ENCODE data around the gene CENATAC. TPM values are rescaled to one million over a fixed set of nuclear protein-coding genes. Genes with fewer than 3 reads are reported as not detected.

CENATAC gene
- total and polyA plus RNA-seq, 9 of the 15 experiments (the other 6 are each of a cell fraction or from before 2014, with no cell fraction given): 2.4 to 25.5 (median 13.7) TPM

- TF ChIP-seq ZNF561 (CRISPR knock-in tag; conservative IDR thresholded peaks at IDR 0.05) (no peak), ZNF3 (CRISPR knock-in tag; IDR thresholded peaks at IDR 0.05) (no peak), ZNF143 (CRISPR knock-in tag; IDR thresholded peaks at IDR 0.05) (no peak), ZNF583 (CRISPR knock-in tag; IDR thresholded peaks at IDR 0.05) (peak; percentile 20; the same call in 1 of the 2 replicates), ZNF76 (CRISPR knock-in tag; IDR thresholded peaks at IDR 0.05; ENCODE audit: borderline replicate concordance) (no peak; the same call in 1 of the 2 replicates), BMI1 (IDR thresholded peaks at IDR 0.05; ENCODE audit: low read length) (no peak), RNF2 (IDR thresholded peaks at IDR 0.05) (0 out of 2 replicates have a peak, but pooled peaks have one; percentile 42), ZNF184 (CRISPR knock-in tag; IDR thresholded peaks at IDR 0.05) (no peak), IFI16 (CRISPR knock-in tag; IDR thresholded peaks at IDR 0.05) (no peak), HDAC2 (IDR thresholded peaks at IDR 0.05) (peak; percentile 92), CEBPZ (IDR thresholded peaks at IDR 0.05; ENCODE audit: borderline replicate concordance, low read depth, low read length) (no peak), NFRKB (IDR thresholded peaks at IDR 0.05; ENCODE audit: low read depth) (peak; percentile 61; the same call in 1 of the 2 replicates)
- TF ChIP-seq, protein P1, sequence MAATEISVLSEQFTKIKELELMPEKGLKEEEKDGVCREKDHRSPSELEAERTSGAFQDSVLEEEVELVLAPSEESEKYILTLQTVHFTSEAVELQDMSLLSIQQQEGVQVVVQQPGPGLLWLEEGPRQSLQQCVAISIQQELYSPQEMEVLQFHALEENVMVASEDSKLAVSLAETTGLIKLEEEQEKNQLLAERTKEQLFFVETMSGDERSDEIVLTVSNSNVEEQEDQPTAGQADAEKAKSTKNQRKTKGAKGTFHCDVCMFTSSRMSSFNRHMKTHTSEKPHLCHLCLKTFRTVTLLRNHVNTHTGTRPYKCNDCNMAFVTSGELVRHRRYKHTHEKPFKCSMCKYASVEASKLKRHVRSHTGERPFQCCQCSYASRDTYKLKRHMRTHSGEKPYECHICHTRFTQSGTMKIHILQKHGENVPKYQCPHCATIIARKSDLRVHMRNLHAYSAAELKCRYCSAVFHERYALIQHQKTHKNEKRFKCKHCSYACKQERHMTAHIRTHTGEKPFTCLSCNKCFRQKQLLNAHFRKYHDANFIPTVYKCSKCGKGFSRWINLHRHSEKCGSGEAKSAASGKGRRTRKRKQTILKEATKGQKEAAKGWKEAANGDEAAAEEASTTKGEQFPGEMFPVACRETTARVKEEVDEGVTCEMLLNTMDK (IDR thresholded peaks at IDR 0.05; ENCODE audit: borderline replicate concordance, insufficient read depth, low read depth, low read length, poor library complexity, severe bottlenecking): no peak
- TF ChIP-seq, protein P2, sequence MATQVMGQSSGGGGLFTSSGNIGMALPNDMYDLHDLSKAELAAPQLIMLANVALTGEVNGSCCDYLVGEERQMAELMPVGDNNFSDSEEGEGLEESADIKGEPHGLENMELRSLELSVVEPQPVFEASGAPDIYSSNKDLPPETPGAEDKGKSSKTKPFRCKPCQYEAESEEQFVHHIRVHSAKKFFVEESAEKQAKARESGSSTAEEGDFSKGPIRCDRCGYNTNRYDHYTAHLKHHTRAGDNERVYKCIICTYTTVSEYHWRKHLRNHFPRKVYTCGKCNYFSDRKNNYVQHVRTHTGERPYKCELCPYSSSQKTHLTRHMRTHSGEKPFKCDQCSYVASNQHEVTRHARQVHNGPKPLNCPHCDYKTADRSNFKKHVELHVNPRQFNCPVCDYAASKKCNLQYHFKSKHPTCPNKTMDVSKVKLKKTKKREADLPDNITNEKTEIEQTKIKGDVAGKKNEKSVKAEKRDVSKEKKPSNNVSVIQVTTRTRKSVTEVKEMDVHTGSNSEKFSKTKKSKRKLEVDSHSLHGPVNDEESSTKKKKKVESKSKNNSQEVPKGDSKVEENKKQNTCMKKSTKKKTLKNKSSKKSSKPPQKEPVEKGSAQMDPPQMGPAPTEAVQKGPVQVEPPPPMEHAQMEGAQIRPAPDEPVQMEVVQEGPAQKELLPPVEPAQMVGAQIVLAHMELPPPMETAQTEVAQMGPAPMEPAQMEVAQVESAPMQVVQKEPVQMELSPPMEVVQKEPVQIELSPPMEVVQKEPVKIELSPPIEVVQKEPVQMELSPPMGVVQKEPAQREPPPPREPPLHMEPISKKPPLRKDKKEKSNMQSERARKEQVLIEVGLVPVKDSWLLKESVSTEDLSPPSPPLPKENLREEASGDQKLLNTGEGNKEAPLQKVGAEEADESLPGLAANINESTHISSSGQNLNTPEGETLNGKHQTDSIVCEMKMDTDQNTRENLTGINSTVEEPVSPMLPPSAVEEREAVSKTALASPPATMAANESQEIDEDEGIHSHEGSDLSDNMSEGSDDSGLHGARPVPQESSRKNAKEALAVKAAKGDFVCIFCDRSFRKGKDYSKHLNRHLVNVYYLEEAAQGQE (IDR thresholded peaks at IDR 0.05; ENCODE audit: borderline replicate concordance): peak; percentile 32
- TF ChIP-seq, protein P2 (CRISPR knock-in tag; IDR thresholded peaks at IDR 0.05; ENCODE audit: low read depth): no peak
Measured at GRCh38 chr11:118980191-118980881, 17.6 kb upstream of the CENATAC start (continued).
